SU-DHL-6 (cell line): Measurements from ENCODE around the gene PPID.

Experiments used
- H2AFZ ChIP-seq: fragments of 200-600 bp; sonication (generic); 2 replicates; pipeline ENCODE4 v1.6.1; 2014; ENCODE audit warnings: low read depth, mild to moderate bottlenecking, moderate library complexity, mixed read lengths, antibody characterized with exemption, low read length; ENCODE audit not compliant: severe bottlenecking
- H3F3A ChIP-seq: fragments of 200-600 bp; shearing (Covaris generic); 2 replicates; pipeline ENCODE4 v1.6.0; 2016; ENCODE audit warnings: antibody characterized with exemption, mild to moderate bottlenecking; ENCODE audit not compliant: insufficient read depth
- H3K27ac ChIP-seq: fragments of 200-600 bp; sonication (generic); 2 replicates; pipeline ENCODE4 v1.5.1; 2016; ENCODE audit warnings: low read depth, mild to moderate bottlenecking, low read length, moderate library complexity, mixed read lengths
- H3K27me3 ChIP-seq: fragments of 200-600 bp; sonication (generic), shearing (Covaris generic); 2 replicates; pipeline ENCODE4 v1.6.0; 2014; ENCODE audit warnings: mild to moderate bottlenecking, low read length
- H3K36me3 ChIP-seq: fragments of 200-600 bp; sonication (generic); 2 replicates; pipeline ENCODE4 v1.6.1; 2014; ENCODE audit warnings: mild to moderate bottlenecking, low read length, mixed read lengths
- H3K4me2 ChIP-seq: fragments of 300-600, 200-600 bp; shearing (Covaris generic), sonication (generic); 2 replicates; pipeline ENCODE4 v1.6.0; 2014; ENCODE audit warnings: low read length, low read depth, mild to moderate bottlenecking; ENCODE audit not compliant: poor library complexity, severe bottlenecking
- H3K4me3 ChIP-seq: fragments of 200-600 bp; sonication (generic); 2 replicates; pipeline ENCODE4 v1.5.1; 2014; ENCODE audit warnings: antibody characterized with exemption, low read length, mild to moderate bottlenecking, mixed read lengths; ENCODE audit not compliant: insufficient read depth, poor library complexity, severe bottlenecking
- H3K79me2 ChIP-seq: fragments of 200-600 bp; sonication (generic); 2 replicates; pipeline ENCODE4 v1.6.1; 2014; ENCODE audit warnings: mild to moderate bottlenecking, low read length, moderate library complexity; ENCODE audit not compliant: insufficient read depth
- H3K9ac ChIP-seq: fragments of 200-600 bp; sonication (generic); 2 replicates; pipeline ENCODE4 v1.7.0; 2014; ENCODE audit warnings: mild to moderate bottlenecking, low read length
- H3K9me2 ChIP-seq: fragments of 200-600 bp; sonication (generic); replicated peaks from 2 replicates; pipeline ENCODE4 v1.6.1; 2014; ENCODE audit warnings: low read length; ENCODE audit not compliant: insufficient read depth
- H3K9me3 ChIP-seq: fragments of 200-600 bp; sonication (generic); 2 replicates; pipeline ENCODE4 v1.6.1; 2014; ENCODE audit warnings: low read length, mixed read lengths; ENCODE audit not compliant: insufficient read depth
- H4K20me1 ChIP-seq: fragments of 200-600 bp; sonication (generic); 2 replicates; pipeline ENCODE4 v1.6.1; 2014; ENCODE audit warnings: low read depth, mild to moderate bottlenecking, antibody characterized with exemption, low read length, moderate library complexity, mixed read lengths
- CTCF ChIP-seq: fragments of 200-600 bp; sonication (generic); IDR thresholded peaks from one replicate; pipeline ENCODE4 v1.5.1; 2017; ENCODE audit warnings: antibody characterized with exemption, mild to moderate bottlenecking, low read length, moderate library complexity; ENCODE audit not compliant: insufficient read depth, poor library complexity, severe bottlenecking
- EZH2phosphoT487 ChIP-seq: fragments of 200-600 bp; sonication (generic), shearing (Covaris generic); conservative IDR thresholded peaks from 2 replicates; pipeline ENCODE4 v1.6.1; 2018; ENCODE audit warnings: mild to moderate bottlenecking, antibody characterized with exemption, low read length, moderate library complexity, mixed read lengths

Gene PPID

GRCh38 chr4:158671915-158672806 is 51.0 kb downstream of the PPID start, which contains the start of gene ETFDH:
Gene ETFDH (plus strand): TSS chr4:158672296. CDS start chr4:158672457, 161 bp downstream.
- Histone ChIP-seq H3K4me3 (peak within 1 kb of the TSS; percentile 90), H4K20me1 (peaks cover 19% of the 10 kb centered on the region), H3K27ac (peak within 1 kb of the TSS; percentile 75), H3K79me2 (peaks cover 38% of the 10 kb centered on the region), H3K9me2 (no peaks in the 10 kb centered on the region), H2AFZ (peak within 1 kb of the TSS; percentile 94), H3K27me3 (no peaks in the 10 kb centered on the region), H3K36me3 (peaks cover 18% of the 10 kb centered on the region), H3F3A (peaks cover 17% of the 10 kb centered on the region; the same call in 1 of the 2 replicates), H3K9me3 (no peaks in the 10 kb centered on the region), H3K4me2 (peak within 1 kb of the TSS; percentile 79), H3K9ac (peak within 1 kb of the TSS; percentile 93)
- TF ChIP-seq EZH2phosphoT487 (no peak), CTCF (peak; percentile 83)

GRCh38 chr4:158671665-158671914 is 51.6 kb downstream of the PPID start, which contains the start of gene C4orf46:
Gene C4orf46 (minus strand): TSS chr4:158671887. CDS start chr4:158671801, 86 bp downstream.
- peak within 1 kb of the TSS; percentile 75 for H3K27ac ChIP-seq
- H3K79me2 ChIP-seq = peaks cover 38% of the 10 kb centered on the region

GRCh38 chr4:158670975-158671664 is 52.1 kb downstream of the PPID start:
- peak overlapping the region; percentile 75 for H3K27ac ChIP-seq
- peak overlapping the region; percentile 90 for H3K4me3 ChIP-seq
- peak overlapping the region; percentile 82 for H2AFZ ChIP-seq
- no peaks in the 10 kb centered on the region for H3K27me3 ChIP-seq
- peak overlapping the region; percentile 93 for H3K9ac ChIP-seq
- peak overlapping the region; percentile 71 for H3K4me2 ChIP-seq
- H3K36me3 ChIP-seq = peaks cover 19% of the 10 kb centered on the region
- peaks cover 19% of the 10 kb centered on the region; the same call in 1 of the 2 replicates for H3F3A ChIP-seq
- H3K9me2 ChIP-seq = no peaks in the 10 kb centered on the region
- H4K20me1 ChIP-seq = peaks cover 20% of the 10 kb centered on the region
- H3K9me3 ChIP-seq = no peaks in the 10 kb centered on the region
- TF ChIP-seq CTCF = no peak
- no peak for TF ChIP-seq EZH2phosphoT487
- peaks cover 38% of the 10 kb centered on the region for H3K79me2 ChIP-seq

More at GRCh38 chr4:158671665-158671914, 51.6 kb downstream of the PPID start, which contains the start of gene C4orf46:
- H2AFZ ChIP-seq = peak within 1 kb of the TSS; percentile 94
- no peaks in the 10 kb centered on the region for H3K27me3 ChIP-seq
- H3F3A ChIP-seq = peaks cover 19% of the 10 kb centered on the region; the same call in 1 of the 2 replicates
- H3K4me3 ChIP-seq = peak within 1 kb of the TSS; percentile 90
- peaks cover 19% of the 10 kb centered on the region for H3K36me3 ChIP-seq
- H3K4me2 ChIP-seq = peak within 1 kb of the TSS; percentile 79
- peak within 1 kb of the TSS; percentile 93 for H3K9ac ChIP-seq
- no peak for TF ChIP-seq CTCF
- TF ChIP-seq EZH2phosphoT487 = no peak
- H3K9me2 ChIP-seq = no peaks in the 10 kb centered on the region
- H4K20me1 ChIP-seq = peaks cover 20% of the 10 kb centered on the region
- H3K9me3 ChIP-seq = no peaks in the 10 kb centered on the region
